ENCODE data around the gene FAM107B. TPM values are rescaled to one million over a fixed set of nuclear protein-coding genes. Genes with fewer than 3 reads are reported as not detected.

The FAM107B gene
- 112 to 154 TPM (median 140 TPM) in 5 replicates for total RNA-seq (2022; extraction: Qiagen RNA extraction)

DNA sequence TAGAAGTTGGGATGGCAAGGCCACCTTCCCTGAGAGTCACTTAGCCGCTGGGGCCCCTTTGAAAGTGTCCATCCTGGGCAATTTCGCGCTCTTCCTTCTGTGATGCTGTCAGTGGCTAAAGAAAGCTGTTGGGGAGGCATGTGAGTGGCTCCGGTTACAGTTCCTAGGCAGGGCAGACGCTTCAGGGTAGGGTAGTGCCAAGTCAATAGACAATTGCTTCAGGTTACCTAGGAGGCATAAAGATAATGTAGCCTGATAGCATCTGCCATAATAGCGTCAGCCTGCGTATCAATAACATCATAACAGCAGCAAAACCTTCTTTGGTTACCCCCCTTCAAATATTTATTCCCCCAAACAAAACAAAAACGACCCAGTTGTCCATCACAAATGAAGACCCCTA, at the start of gene FAM107B:
Gene FAM107B, minus strand, starts transcription at position 101 of the 400 bp plus-strand sequence. CDS start 234 bp downstream, outside the sequence.

Other genes starting within 250 kb of the FAM107B start
- 0.85 to 1.3 TPM (median 1.1 TPM) in 5 replicates for gene CDNF, start 63.1 kb upstream of the FAM107B start, total RNA-seq (2022; extraction: Qiagen RNA extraction)
- gene HSPA14, start 63.4 kb upstream of the FAM107B start, total RNA-seq (2022; extraction: Qiagen RNA extraction), result 41.7 to 50.1 TPM (median 47.0 TPM) in 5 replicates
- gene MSANTD7, start 63.4 kb upstream of the FAM107B start, total RNA-seq (2022; extraction: Qiagen RNA extraction), result 11.5 to 12.4 TPM (median 12.0 TPM) in 5 replicates
- gene SUV39H2, start 104.0 kb upstream of the FAM107B start, total RNA-seq (2022; extraction: Qiagen RNA extraction), result 19.1 to 27.5 TPM (median 20.3 TPM) in 5 replicates
- gene DCLRE1C, start 179.2 kb upstream of the FAM107B start, total RNA-seq (2022; extraction: Qiagen RNA extraction), result 4.6 to 5.6 TPM (median 5.4 TPM) in 5 replicates
- 0.57 to 1.3 TPM (median 0.92 TPM) in 5 replicates for gene MEIG1, start 184.5 kb upstream of the FAM107B start, total RNA-seq (2022; extraction: Qiagen RNA extraction)

Measured in A549 treated with CORT108297 at 1 μM for 4 hours (cell line).